ENCODE results near the gene ATP12A.

The ATP12A gene

GRCh38 chr13:24742294-24742693, 62.1 kb downstream of the ATP12A start:
- Histone ChIP-seq H3F3A (ENCODE audit: low read depth) (no peaks in the 10 kb centered on the region), H3K36me3 (ENCODE audit: insufficient read depth, low read length) (no peaks in the 10 kb centered on the region), H3K79me2 (ENCODE audit: insufficient read depth, low read length) (no peaks in the 10 kb centered on the region), H3K4me2 (ENCODE audit: low read depth, low read length, poor library complexity, severe bottlenecking) (peak overlapping the region; percentile 80), H3K4me1 (ENCODE audit: insufficient read depth, low read length, poor library complexity, severe bottlenecking) (peaks cover 39% of the 10 kb centered on the region), H3K9me3 (ENCODE audit: insufficient read depth, low read depth, low read length) (no peaks in the 10 kb centered on the region), H3K9me2 (replicated peaks; ENCODE audit: low read depth, low read length) (no peaks in the 10 kb centered on the region), H3K4me3 (ENCODE audit: low read length, poor library complexity, severe bottlenecking) (peak overlapping the region; percentile 62), H4K20me1 (ENCODE audit: insufficient read depth, low read length, poor library complexity, severe bottlenecking) (no peaks in the 10 kb centered on the region), H3K9ac (ENCODE audit: low read depth, low read length, poor library complexity, severe bottlenecking) (no peak overlapping the region), H3K27me3 (ENCODE audit: insufficient read depth, low read length, poor library complexity, severe bottlenecking) (no peaks in the 10 kb centered on the region), H2AFZ (ENCODE audit: low read length) (peak overlapping the region; percentile 55)
- TF ChIP-seq EZH2phosphoT487 (IDR thresholded peaks at IDR 0.05; ENCODE audit: borderline replicate concordance) (no peak), CTCF (conservative IDR thresholded peaks at IDR 0.05; ENCODE audit: low read length) (no peak)

- TF ChIP-seq EZH2phosphoT487 (IDR thresholded peaks at IDR 0.05; ENCODE audit: borderline replicate concordance) (no peak), CTCF (conservative IDR thresholded peaks at IDR 0.05; ENCODE audit: low read length) (peak; percentile 70)
- no peaks in the 10 kb centered on the region for H3F3A ChIP-seq (ENCODE audit: low read depth)
- H3K4me1 ChIP-seq (ENCODE audit: insufficient read depth, low read length, poor library complexity, severe bottlenecking) = peaks cover 39% of the 10 kb centered on the region
- H3K27me3 ChIP-seq (ENCODE audit: insufficient read depth, low read length, poor library complexity, severe bottlenecking) = no peaks in the 10 kb centered on the region
- no peaks in the 10 kb centered on the region for H3K9me2 ChIP-seq (replicated peaks; ENCODE audit: low read depth, low read length)
- no peaks in the 10 kb centered on the region for H3K9me3 ChIP-seq (ENCODE audit: insufficient read depth, low read depth, low read length)
- no peaks in the 10 kb centered on the region for H3K36me3 ChIP-seq (ENCODE audit: insufficient read depth, low read length)
- peak overlapping the region; percentile 62 for H3K4me3 ChIP-seq (ENCODE audit: low read length, poor library complexity, severe bottlenecking)
- peak overlapping the region; percentile 21; the same call in 1 of the 2 replicates for H2AFZ ChIP-seq (ENCODE audit: low read length)
- no peaks in the 10 kb centered on the region for H3K79me2 ChIP-seq (ENCODE audit: insufficient read depth, low read length)
- no peaks in the 10 kb centered on the region for H4K20me1 ChIP-seq (ENCODE audit: insufficient read depth, low read length, poor library complexity, severe bottlenecking)
- peak overlapping the region; percentile 80 for H3K4me2 ChIP-seq (ENCODE audit: low read depth, low read length, poor library complexity, severe bottlenecking)
- peak overlapping the region; percentile 29 for H3K9ac ChIP-seq (ENCODE audit: low read depth, low read length, poor library complexity, severe bottlenecking)
Observed at GRCh38 chr13:24742977-24743376, 62.8 kb downstream of the ATP12A start.

- Histone ChIP-seq H3K79me2 (ENCODE audit: insufficient read depth, low read length) (no peaks in the 10 kb centered on the region), H4K20me1 (ENCODE audit: insufficient read depth, low read length, poor library complexity, severe bottlenecking) (no peaks in the 10 kb centered on the region), H3K9me2 (replicated peaks; ENCODE audit: low read depth, low read length) (no peaks in the 10 kb centered on the region), H3K4me2 (ENCODE audit: low read depth, low read length, poor library complexity, severe bottlenecking) (no peak overlapping the region), H3K36me3 (ENCODE audit: insufficient read depth, low read length) (no peaks in the 10 kb centered on the region), H3K9ac (ENCODE audit: low read depth, low read length, poor library complexity, severe bottlenecking) (no peak overlapping the region), H3K4me1 (ENCODE audit: insufficient read depth, low read length, poor library complexity, severe bottlenecking) (peaks cover 39% of the 10 kb centered on the region), H3F3A (ENCODE audit: low read depth) (no peaks in the 10 kb centered on the region), H2AFZ (ENCODE audit: low read length) (peak overlapping the region; percentile 21), H3K27me3 (ENCODE audit: insufficient read depth, low read length, poor library complexity, severe bottlenecking) (no peaks in the 10 kb centered on the region), H3K9me3 (ENCODE audit: insufficient read depth, low read depth, low read length) (no peaks in the 10 kb centered on the region), H3K4me3 (ENCODE audit: low read length, poor library complexity, severe bottlenecking) (no peak overlapping the region)
- TF ChIP-seq CTCF (conservative IDR thresholded peaks at IDR 0.05; ENCODE audit: low read length) (no peak), EZH2phosphoT487 (IDR thresholded peaks at IDR 0.05; ENCODE audit: borderline replicate concordance) (no peak)
Observed at GRCh38 chr13:24744247-24744646, 64.0 kb downstream of the ATP12A start.
